T-helper 2 cell treated with Interferon-gamma antibody and Interleukin-4, amounts not matched to agents 5 μg/mL and 100 μg/mL, for 36 hours (primary cell): Measurements from ENCODE around the gene CAMK1D.

Experiments
- DNase-seq: peaks from one replicate; pipeline ENCODE4 v3.0.0; 2021; ENCODE audit warnings: low spot score
- H3K27ac Mint-ChIP-seq: one replicate; pipeline ENCODE4 v1.8.0; 2021; ENCODE audit warnings: mild to moderate bottlenecking, mixed read lengths
- H3K27me3 Mint-ChIP-seq: one replicate; pipeline ENCODE4 v1.8.0; 2021; ENCODE audit warnings: low read depth, mixed read lengths
- H3K36me3 Mint-ChIP-seq: one replicate; pipeline ENCODE4 v1.8.0; 2021; ENCODE audit warnings: low read depth, mixed read lengths
- H3K4me1 Mint-ChIP-seq: one replicate; pipeline ENCODE4 v1.8.0; 2021; ENCODE audit warnings: low read depth, mixed read lengths
- H3K4me3 Mint-ChIP-seq: one replicate; pipeline ENCODE4 v1.8.0; 2022; ENCODE audit warnings: mild to moderate bottlenecking, moderate library complexity, mixed read lengths
- H3K9me3 Mint-ChIP-seq: one replicate; pipeline ENCODE4 v1.8.0; 2021; ENCODE audit warnings: mixed read lengths

Gene CAMK1D

GRCh38 chr10:12642036-12642435 lies 292.7 kb downstream of the CAMK1D start:
- Mint-ChIP-seq H3K9me3 (no peaks in the 10 kb centered on the region), H3K36me3 (no peaks in the 10 kb centered on the region), H3K27ac (no peak overlapping the region), H3K4me1 (peaks cover 27% of the 10 kb centered on the region), H3K4me3 (no peak overlapping the region), H3K27me3 (no peaks in the 10 kb centered on the region)
- DNase-seq: no peak

- H3K9me3 Mint-ChIP-seq: no peaks in the 10 kb centered on the region
- H3K4me1 Mint-ChIP-seq: peaks cover 16% of the 10 kb centered on the region
- no peak overlapping the region for H3K4me3 Mint-ChIP-seq
- no peak overlapping the region for H3K27ac Mint-ChIP-seq
- no peaks in the 10 kb centered on the region for H3K36me3 Mint-ChIP-seq
- DNase-seq: no peak
- no peaks in the 10 kb centered on the region for H3K27me3 Mint-ChIP-seq
Observed at GRCh38 chr10:12643279-12643678, 293.9 kb downstream of the CAMK1D start.

DNA sequence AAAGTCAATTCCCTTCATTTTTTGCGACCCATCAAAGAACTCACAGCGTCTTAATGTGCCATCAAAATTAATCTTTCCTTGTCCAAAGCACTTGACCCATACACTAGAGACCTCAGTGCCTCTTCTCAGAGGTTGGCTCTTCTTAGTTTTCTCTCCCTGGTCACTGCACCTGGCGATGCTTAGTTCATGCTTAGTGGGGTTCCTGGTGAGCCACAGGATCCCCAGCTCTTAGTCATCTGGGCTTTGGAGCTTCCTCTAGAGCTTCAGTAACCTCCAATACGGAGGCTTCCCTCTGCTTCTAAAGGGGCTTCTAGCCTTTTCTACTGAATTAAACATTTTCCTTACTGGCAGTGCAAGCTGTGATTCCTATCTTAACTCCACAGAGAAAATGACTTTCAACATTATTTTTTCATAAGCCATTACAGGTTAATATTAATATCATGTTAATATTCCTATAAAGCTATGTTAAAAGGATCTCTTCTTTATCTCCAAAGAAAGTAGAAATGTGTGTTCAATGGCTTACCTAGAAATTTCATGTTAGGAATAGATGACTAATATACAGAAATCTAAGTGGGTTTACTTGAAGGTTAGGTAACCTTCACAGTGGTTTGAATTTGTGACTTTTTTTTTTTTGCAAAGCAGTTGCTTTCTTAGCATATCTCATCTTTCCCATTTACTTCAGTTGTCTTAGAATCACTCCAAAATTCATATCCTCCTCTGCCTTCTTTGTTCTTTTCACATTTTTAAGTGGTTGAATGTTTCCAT lies 295.2 kb downstream of the CAMK1D start:
- Mint-ChIP-seq H3K4me3 (no peak overlapping the region), H3K27me3 (no peaks in the 10 kb centered on the region), H3K9me3 (no peaks in the 10 kb centered on the region), H3K36me3 (no peaks in the 10 kb centered on the region), H3K4me1 (peaks cover 9% of the 10 kb centered on the region), H3K27ac (no peak overlapping the region)
- no peak for DNase-seq

- Mint-ChIP-seq H3K36me3 (no peaks in the 10 kb centered on the region), H3K9me3 (no peaks in the 10 kb centered on the region), H3K27me3 (no peaks in the 10 kb centered on the region), H3K27ac (no peak overlapping the region), H3K4me1 (peaks cover 9% of the 10 kb centered on the region), H3K4me3 (no peak overlapping the region)
- no peak for DNase-seq
Observed at GRCh38 chr10:12645449-12645848, 296.1 kb downstream of the CAMK1D start.

DNA sequence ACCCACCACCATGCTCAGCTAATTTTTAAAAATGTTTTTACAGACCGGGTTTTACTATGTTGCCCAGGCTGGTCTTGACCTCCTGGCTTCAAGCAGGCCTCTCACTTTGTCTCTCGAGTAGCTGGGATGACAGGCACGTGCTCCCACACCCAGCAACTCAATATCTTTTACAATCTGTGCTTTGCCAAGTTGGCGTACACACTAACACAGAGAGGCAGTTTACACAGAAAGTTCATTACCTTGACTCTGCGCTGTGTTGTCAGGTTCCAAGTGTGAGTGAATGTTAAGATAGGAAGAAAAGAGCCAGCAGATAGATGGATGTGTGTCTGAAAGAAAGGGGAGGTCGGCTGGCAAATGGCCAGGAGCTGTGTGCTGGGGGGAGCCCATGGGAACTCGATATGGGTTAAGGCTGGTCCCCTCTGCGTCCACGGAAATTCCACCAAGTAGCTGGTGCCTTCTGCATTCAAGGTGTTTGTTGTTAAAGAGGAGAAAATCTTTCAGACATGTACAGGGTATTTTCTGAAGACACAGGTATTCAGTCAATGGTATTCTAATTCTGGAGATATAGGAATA lies 299.8 kb downstream of the CAMK1D start:
- Mint-ChIP-seq H3K27me3 (no peaks in the 10 kb centered on the region), H3K4me3 (no peak overlapping the region), H3K9me3 (peaks cover 5% of the 10 kb centered on the region), H3K36me3 (no peaks in the 10 kb centered on the region), H3K4me1 (peaks cover 9% of the 10 kb centered on the region), H3K27ac (no peak overlapping the region)
- DNase-seq: no peak

DNA sequence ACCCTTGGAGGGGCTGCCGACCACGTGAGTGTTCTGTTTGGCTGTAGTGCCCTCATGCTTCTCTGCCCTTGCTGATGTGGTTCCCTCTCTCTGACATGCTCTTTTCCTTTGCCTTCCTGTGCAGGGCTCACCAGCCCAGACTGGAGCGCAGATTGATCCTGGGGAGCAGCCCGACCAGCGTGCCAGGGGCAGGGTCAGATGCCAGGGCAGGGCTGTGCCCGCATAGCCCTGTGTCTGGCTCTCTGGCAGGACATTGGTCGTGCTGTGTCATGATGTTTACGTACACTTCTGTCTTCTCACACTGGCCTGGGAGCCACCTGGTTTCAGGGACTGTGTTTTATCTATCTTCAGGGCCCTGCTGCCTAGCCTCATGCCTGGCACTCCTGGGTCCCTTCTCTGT lies 300.8 kb downstream of the CAMK1D start:
- DNase-seq: no peak
- Mint-ChIP-seq H3K4me3 (no peak overlapping the region), H3K27me3 (no peaks in the 10 kb centered on the region), H3K27ac (no peak overlapping the region), H3K36me3 (no peaks in the 10 kb centered on the region), H3K4me1 (peaks cover 4% of the 10 kb centered on the region), H3K9me3 (peaks cover 13% of the 10 kb centered on the region)

- H3K27ac Mint-ChIP-seq: no peak overlapping the region
- H3K4me1 Mint-ChIP-seq: peaks cover 3% of the 10 kb centered on the region
- H3K9me3 Mint-ChIP-seq: peaks cover 13% of the 10 kb centered on the region
- no peaks in the 10 kb centered on the region for H3K36me3 Mint-ChIP-seq
- DNase-seq: no peak
- H3K4me3 Mint-ChIP-seq: no peak overlapping the region
- H3K27me3 Mint-ChIP-seq: no peaks in the 10 kb centered on the region
Observed at GRCh38 chr10:12650538-12651298, 301.4 kb downstream of the CAMK1D start.

DNA sequence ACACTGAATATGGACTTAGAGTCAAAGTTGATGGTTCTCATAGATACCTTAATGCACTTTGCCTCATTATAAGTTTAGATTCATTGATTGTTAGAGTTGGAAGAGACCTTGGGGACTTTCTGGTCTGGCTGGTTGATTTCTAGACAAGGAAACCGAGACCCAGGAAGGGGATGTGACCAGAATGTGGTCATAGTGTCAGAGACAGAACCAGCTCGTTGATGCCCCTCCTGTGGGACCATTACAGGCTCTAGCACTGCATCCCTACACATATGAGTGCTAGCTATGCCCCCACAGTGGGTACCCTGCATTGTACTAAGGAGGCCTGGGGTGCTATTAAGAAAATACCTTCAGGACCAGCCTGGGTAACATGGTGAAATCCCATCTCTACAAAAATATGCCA lies 306.6 kb downstream of the CAMK1D start:
- Mint-ChIP-seq H3K4me3 (no peak overlapping the region), H3K36me3 (no peaks in the 10 kb centered on the region), H3K27ac (no peak overlapping the region), H3K9me3 (peaks cover 13% of the 10 kb centered on the region), H3K4me1 (peaks cover 9% of the 10 kb centered on the region), H3K27me3 (no peaks in the 10 kb centered on the region)
- no peak for DNase-seq

- H3K27ac Mint-ChIP-seq: no peak overlapping the region
- H3K36me3 Mint-ChIP-seq: no peaks in the 10 kb centered on the region
- no peak for DNase-seq
- H3K9me3 Mint-ChIP-seq: peaks cover 13% of the 10 kb centered on the region
- no peak overlapping the region for H3K4me3 Mint-ChIP-seq
- peaks cover 9% of the 10 kb centered on the region for H3K4me1 Mint-ChIP-seq
- no peaks in the 10 kb centered on the region for H3K27me3 Mint-ChIP-seq
Observed at GRCh38 chr10:12656518-12657142, 307.3 kb downstream of the CAMK1D start.

DNA sequence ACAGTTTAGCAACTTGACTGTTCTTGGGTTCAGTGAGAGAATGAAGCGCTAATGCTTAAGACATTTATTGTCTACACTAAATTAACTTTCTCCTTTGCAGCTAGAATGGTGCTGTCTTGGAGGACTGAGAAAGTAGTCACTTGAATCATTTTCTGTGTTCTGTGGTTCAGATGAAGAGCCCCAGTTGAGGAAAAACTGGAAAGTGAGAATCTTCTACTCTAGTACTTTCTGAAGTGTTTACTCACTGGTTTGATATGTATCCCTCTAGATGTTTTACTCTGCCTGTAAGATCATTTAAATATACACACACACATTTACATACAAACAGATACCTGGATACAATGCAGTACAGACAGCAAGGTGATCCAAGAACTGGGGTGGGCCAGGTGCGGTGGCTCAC lies 308.1 kb downstream of the CAMK1D start:
- H3K27me3 Mint-ChIP-seq: no peaks in the 10 kb centered on the region
- no peaks in the 10 kb centered on the region for H3K36me3 Mint-ChIP-seq
- no peak overlapping the region for H3K4me3 Mint-ChIP-seq
- H3K4me1 Mint-ChIP-seq: peaks cover 9% of the 10 kb centered on the region
- DNase-seq: no peak
- peaks cover 13% of the 10 kb centered on the region for H3K9me3 Mint-ChIP-seq
- no peak overlapping the region for H3K27ac Mint-ChIP-seq

DNA sequence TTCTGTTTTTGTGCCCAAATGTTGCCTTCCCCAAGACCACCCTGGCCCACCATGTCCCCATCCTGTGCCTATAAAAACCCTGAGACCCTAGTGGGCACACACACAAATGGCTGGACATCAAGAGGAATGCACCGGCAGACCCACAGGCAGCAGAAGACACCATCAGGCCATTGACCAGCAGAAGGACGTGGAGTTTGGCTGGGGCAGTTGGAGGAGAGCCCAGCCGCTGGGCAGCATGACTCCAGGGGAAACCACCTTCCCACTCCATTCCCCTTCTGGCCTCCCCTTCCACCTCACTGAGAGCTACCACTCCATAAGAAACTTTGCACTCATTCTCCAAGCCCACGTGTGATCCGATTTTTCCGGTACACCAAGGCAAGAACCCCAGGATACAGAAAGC lies 309.2 kb downstream of the CAMK1D start:
- Mint-ChIP-seq H3K27me3 (no peaks in the 10 kb centered on the region), H3K9me3 (peaks cover 13% of the 10 kb centered on the region), H3K36me3 (no peaks in the 10 kb centered on the region), H3K4me3 (no peak overlapping the region), H3K27ac (no peak overlapping the region), H3K4me1 (peaks cover 9% of the 10 kb centered on the region)
- DNase-seq: no peak

DNA sequence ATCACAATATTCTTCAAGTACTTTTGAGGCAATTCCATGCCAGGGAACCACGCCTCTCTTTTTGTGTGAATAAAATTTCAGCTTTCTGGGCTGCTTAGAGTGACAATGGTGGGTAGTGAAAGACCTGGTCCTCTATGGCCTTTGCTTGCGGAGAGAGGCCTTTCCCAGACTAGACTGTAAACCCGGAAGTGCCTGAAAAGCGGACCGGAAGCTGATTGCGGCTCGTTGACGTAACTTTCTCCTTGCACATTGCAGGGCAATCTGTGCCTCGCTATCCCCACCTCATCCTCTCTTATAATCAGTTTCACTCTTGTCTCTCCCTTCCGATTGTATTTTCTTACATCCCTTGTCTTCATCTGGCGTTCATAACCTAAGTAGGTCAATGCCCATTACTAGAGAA lies 310.4 kb downstream of the CAMK1D start:
- no peak for DNase-seq
- Mint-ChIP-seq H3K4me1 (peaks cover 9% of the 10 kb centered on the region), H3K36me3 (no peaks in the 10 kb centered on the region), H3K4me3 (no peak overlapping the region), H3K27ac (no peak overlapping the region), H3K27me3 (no peaks in the 10 kb centered on the region), H3K9me3 (peaks cover 4% of the 10 kb centered on the region)

DNA sequence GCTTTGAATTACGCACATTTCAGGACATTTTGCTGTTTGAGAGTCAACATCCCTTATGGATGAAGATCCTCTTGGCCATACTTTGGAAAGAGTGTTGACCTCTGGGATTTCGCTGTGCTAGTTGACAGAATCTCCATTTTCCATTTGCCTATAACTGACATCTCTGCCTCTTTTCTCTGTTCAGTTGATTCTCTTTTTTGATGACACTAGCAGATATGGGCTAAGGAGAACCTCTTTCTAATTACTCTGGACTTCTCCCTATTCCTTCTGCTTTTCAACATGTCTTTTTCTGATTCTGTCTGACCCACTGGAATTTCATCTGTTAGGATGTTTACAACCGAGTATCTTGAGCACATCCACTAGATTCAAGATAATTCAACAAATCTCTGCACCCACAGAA lies 311.5 kb downstream of the CAMK1D start:
- H3K4me3 Mint-ChIP-seq: no peak overlapping the region
- no peak overlapping the region for H3K27ac Mint-ChIP-seq
- H3K27me3 Mint-ChIP-seq: no peaks in the 10 kb centered on the region
- H3K9me3 Mint-ChIP-seq: no peaks in the 10 kb centered on the region
- DNase-seq: no peak
- H3K36me3 Mint-ChIP-seq: no peaks in the 10 kb centered on the region
- peaks cover 5% of the 10 kb centered on the region for H3K4me1 Mint-ChIP-seq

DNA sequence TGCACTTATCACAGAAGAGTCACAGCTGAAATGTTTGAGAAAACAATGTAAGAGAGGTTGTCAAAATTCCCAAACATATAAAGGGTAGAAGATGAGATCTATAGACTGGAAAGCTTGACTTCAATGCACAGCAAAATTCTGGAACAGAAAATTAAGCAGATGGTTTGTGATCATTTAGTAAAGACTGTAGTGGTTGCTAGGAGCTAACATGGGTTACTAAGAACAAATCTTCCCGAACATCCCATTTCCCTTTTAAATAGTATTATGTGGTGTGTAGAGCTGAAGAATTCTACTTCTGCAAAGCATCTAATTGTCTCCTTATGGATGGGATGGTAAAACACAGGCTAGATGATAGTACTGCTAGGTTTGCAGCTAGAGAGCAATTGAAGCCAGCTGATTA lies 312.3 kb downstream of the CAMK1D start:
- Mint-ChIP-seq H3K27ac (no peak overlapping the region), H3K4me1 (no peaks in the 10 kb centered on the region), H3K27me3 (no peaks in the 10 kb centered on the region), H3K9me3 (no peaks in the 10 kb centered on the region), H3K4me3 (no peak overlapping the region), H3K36me3 (no peaks in the 10 kb centered on the region)
- no peak for DNase-seq
